D721Med (cell line): Measurements from ENCODE around the gene HLA-DRB1.
"Not testable (repeated sequence)": the region's sequence is repeated elsewhere in the genome, so short reads cannot be mapped to it uniquely, and the experiment has no call there.

Experiments
- DNase-seq: peaks from one replicate; pipeline ENCODE4 v3.0.0; 2011; ENCODE audit warnings: low spot score; ENCODE audit not compliant: insufficient read length
- FAIRE-seq: peaks from 2 replicates; lab custom pipeline; 2011; peaks lifted over from hg19 to GRCh38; lab: Jason Lieb, UNC
- CTCF ChIP-seq: IDR thresholded peaks from 2 replicates; pipeline ENCODE4 v1.5.1; 2012; ENCODE audit warnings: mild to moderate bottlenecking, control low read depth; ENCODE audit not compliant: insufficient read depth; ENCODE audit errors: missing control alignments

HLA-DRB1 gene

GRCh38 chr6:32558426-32559057 is 31.1 kb downstream of the HLA-DRB1 start:
- DNase-seq: no peak
- FAIRE-seq: no peak
- no peak for TF ChIP-seq CTCF

GRCh38 chr6:32554116-32554965 is 35.3 kb downstream of the HLA-DRB1 start:
- DNase-seq (no peak), FAIRE-seq (no peak)
- TF ChIP-seq CTCF: no peak

- DNase-seq (no peak), FAIRE-seq (no peak)
- no peak for TF ChIP-seq CTCF
Measured at GRCh38 chr6:32553037-32553742, 36.5 kb downstream of the HLA-DRB1 start.

- DNase-seq: no peak
- no peak for FAIRE-seq
- TF ChIP-seq CTCF: no peak
Measured at GRCh38 chr6:32551410-32551809, 38.2 kb downstream of the HLA-DRB1 start.

DNA sequence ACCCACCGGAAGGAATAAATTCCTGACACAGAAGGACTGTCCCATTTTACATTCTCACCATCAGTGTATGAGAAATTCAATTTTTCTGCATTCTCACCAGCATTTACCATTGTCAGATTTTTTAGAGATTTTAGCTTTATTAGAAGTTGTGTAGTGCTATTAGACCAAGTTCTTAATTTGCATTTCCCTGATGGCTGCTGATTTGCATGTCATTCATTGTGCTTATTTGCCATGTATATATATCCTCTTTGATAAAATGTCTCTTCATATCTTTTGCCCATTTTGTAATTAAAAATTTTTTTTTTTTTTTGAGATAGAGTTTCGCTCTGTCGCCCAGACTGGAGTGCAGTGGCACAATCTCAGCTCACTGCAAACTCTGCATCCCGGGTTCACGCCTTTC is 49.8 kb downstream of the HLA-DRB1 start:
- TF ChIP-seq CTCF: no peak
- FAIRE-seq: no peak
- no peak for DNase-seq

GRCh38 chr6:32530431-32530793 is 59.2 kb downstream of the HLA-DRB1 start:
- not testable (repeated sequence) for DNase-seq, FAIRE-seq

DNA sequence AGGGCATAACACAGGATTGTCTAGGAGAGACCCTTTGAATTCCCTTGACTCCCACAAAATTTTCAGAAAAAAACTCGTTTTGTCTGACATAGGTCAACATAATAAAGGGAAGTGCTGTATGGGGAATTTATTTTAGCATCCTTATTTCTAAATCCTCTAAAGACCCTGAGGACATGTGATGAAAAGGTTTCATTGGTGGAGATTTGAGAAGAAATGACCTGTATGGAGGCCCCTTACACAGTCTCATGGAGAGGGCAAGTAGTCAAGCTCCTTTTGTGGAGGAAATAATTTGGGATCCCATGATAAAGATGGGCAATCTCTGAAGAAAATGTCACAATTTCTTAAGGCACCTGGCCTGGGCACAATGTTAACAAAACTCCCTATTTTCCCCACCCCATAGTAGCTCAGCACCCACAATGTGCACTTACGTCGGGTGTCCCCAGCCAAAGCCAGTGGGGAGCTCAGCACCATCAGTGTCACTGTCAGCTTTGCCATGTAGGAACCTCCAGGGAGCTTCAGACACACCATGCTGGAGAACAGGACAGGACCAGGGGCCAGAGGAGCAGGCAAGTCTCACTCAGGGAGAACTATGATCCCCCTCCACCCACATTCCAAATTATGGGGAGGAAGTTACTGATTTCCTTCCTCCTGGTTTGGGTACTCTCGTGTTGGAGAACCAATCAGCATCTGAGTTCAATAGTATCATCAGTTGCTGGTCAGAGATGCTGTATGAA is 59.8 kb downstream of the HLA-DRB1 start, which contains the start of gene HLA-DRB5:
HLA-DRB5 (minus strand) TSS at position 591 of the 734 bp plus-strand sequence; CDS start at position 528, 63 bp downstream.
- FAIRE-seq (no peak), DNase-seq (no peak)
- no peak for TF ChIP-seq CTCF
